ENCODE measurements around the gene ADGRG7. TPM values are rescaled to one million over a fixed set of nuclear protein-coding genes. Genes with fewer than 3 reads are reported as not detected.

Gene ADGRG7
- under 1 TPM in 1 of 6 donors, not detected in 5; 0.12 TPM for total RNA-seq
- not detected for polyA plus RNA-seq

GRCh38 chr3:100609305-100609704 lies at the start of gene ADGRG7:
TSS of gene ADGRG7 (plus strand) at chr3:100609601. CDS start at chr3:100609857, 256 bp downstream.
- intact Hi-C loops (cut with DNase I), result no loop called here
- no peak for TF ChIP-seq CTCF (IDR thresholded peaks at IDR 0.05)
- no peak for DNase-seq
- H3K36me3 ChIP-seq, result no peaks in the 10 kb centered on the region
- H3K27me3 ChIP-seq, result no peaks in the 10 kb centered on the region
- no peak within 1 kb of the TSS for H3K27ac ChIP-seq
- no peak for FAIRE-seq
- peaks cover 0 to 9% (median under 1%) of the 10 kb centered on the region in 3 donors for H3K4me1 ChIP-seq
- H3K9me3 ChIP-seq, result no peaks in the 10 kb centered on the region
- WGBS, 2 donors, result 67 to 86% methylated on average over 2 of the region's 2 CpGs
- H3K4me3 ChIP-seq, result no peak within 1 kb of the TSS
- no peak for ATAC-seq

GRCh38 chr3:100560426-100560825 lies 49.0 kb upstream of the ADGRG7 start:
- no peak overlapping the region for H3K4me3 ChIP-seq
- H3K9me3 ChIP-seq, result no peaks in the 10 kb centered on the region
- no peaks in the 10 kb centered on the region for H3K36me3 ChIP-seq
- 92 to 95% methylated on average over 4 of the region's 4 CpGs for WGBS, 2 donors
- H3K27ac ChIP-seq, result no peak overlapping the region
- TF ChIP-seq CTCF (IDR thresholded peaks at IDR 0.05), result no peak
- no peaks in the 10 kb centered on the region for H3K4me1 ChIP-seq
- FAIRE-seq (peak; percentile 23), ATAC-seq (no peak), DNase-seq (no peak)
- intact Hi-C loops (cut with DNase I), result no loop called here
- no peaks in the 10 kb centered on the region for H3K27me3 ChIP-seq

GRCh38 chr3:100561459-100562158 lies 47.8 kb upstream of the ADGRG7 start:
- Histone ChIP-seq H3K36me3 (no peaks in the 10 kb centered on the region), H3K9me3 (no peaks in the 10 kb centered on the region), H3K4me3 (no peak overlapping the region), H3K4me1 (no peaks in the 10 kb centered on the region), H3K27me3 (no peaks in the 10 kb centered on the region), H3K27ac (no peak overlapping the region)
- FAIRE-seq (no peak), ATAC-seq (peak in 2 of 4 donors; percentile 27 to 56), DNase-seq (no peak)
- 83 to 84% methylated on average over 7 of the region's 7 CpGs for WGBS, 2 donors
- no peak for TF ChIP-seq CTCF (IDR thresholded peaks at IDR 0.05)
- intact Hi-C loops (cut with DNase I), result no loop called here

GRCh38 chr3:100562224-100562857 lies 47.1 kb upstream of the ADGRG7 start:
- FAIRE-seq, result no peak
- H3K36me3 ChIP-seq, result no peaks in the 10 kb centered on the region
- no peak overlapping the region for H3K27ac ChIP-seq
- WGBS, 2 donors, result 93 to 98% methylated on average over 4 of the region's 4 CpGs
- intact Hi-C loops (cut with DNase I), result no loop called here
- H3K4me1 ChIP-seq, result no peaks in the 10 kb centered on the region
- no peak for TF ChIP-seq CTCF (IDR thresholded peaks at IDR 0.05)
- H3K27me3 ChIP-seq, result no peaks in the 10 kb centered on the region
- H3K9me3 ChIP-seq, result no peaks in the 10 kb centered on the region
- no peak for DNase-seq
- ATAC-seq, result no peak
- H3K4me3 ChIP-seq, result no peak overlapping the region

- 50 to 73% methylated on average over 1 of the region's 1 CpG for WGBS, 2 donors
- no peak for TF ChIP-seq CTCF (IDR thresholded peaks at IDR 0.05)
- no peaks in the 10 kb centered on the region for H3K4me1 ChIP-seq
- no peak for FAIRE-seq
- no peak for ATAC-seq
- H3K9me3 ChIP-seq, result no peaks in the 10 kb centered on the region
- no peaks in the 10 kb centered on the region for H3K27me3 ChIP-seq
- H3K4me3 ChIP-seq, result no peak overlapping the region
- intact Hi-C loops (cut with DNase I), result no loop called here
- no peaks in the 10 kb centered on the region for H3K36me3 ChIP-seq
- no peak for DNase-seq
- H3K27ac ChIP-seq, result no peak overlapping the region
These were observed 46.2 kb upstream of the ADGRG7 start for GRCh38 chr3:100563228-100563627.

Data from pancreas (tissue), 10 donors.